ENCODE data around the gene PCCA.
"Not testable (repeated sequence)": the region's sequence is repeated elsewhere in the genome, so short reads cannot be mapped to it uniquely, and the experiment has no call there.

The PCCA gene

DNA sequence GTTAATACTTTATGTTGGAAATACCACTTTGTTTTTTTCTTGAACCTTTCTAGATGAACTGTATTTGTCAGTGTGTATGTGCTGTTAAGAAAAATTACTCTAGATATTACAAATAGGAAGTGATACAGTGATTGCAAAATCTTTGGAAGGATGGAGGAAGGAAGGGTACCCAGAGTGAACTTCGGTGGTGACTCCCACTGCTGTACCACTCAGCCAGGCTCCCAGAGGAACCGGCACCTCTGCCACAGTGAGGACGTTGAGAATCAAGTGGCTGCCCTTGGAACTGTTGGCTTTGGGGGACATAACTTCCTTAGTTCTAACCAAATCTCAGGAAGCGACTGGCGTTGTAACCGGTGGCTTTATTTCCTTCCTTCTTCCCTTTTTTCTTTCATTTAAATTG is 184.7 kb downstream of the PCCA start:
- TF ChIP-seq, protein P1, sequence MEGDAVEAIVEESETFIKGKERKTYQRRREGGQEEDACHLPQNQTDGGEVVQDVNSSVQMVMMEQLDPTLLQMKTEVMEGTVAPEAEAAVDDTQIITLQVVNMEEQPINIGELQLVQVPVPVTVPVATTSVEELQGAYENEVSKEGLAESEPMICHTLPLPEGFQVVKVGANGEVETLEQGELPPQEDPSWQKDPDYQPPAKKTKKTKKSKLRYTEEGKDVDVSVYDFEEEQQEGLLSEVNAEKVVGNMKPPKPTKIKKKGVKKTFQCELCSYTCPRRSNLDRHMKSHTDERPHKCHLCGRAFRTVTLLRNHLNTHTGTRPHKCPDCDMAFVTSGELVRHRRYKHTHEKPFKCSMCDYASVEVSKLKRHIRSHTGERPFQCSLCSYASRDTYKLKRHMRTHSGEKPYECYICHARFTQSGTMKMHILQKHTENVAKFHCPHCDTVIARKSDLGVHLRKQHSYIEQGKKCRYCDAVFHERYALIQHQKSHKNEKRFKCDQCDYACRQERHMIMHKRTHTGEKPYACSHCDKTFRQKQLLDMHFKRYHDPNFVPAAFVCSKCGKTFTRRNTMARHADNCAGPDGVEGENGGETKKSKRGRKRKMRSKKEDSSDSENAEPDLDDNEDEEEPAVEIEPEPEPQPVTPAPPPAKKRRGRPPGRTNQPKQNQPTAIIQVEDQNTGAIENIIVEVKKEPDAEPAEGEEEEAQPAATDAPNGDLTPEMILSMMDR (IDR thresholded peaks at IDR 0.05; ENCODE audit: low read depth, low read length, missing control alignments) = no peak
- no peak for DNase-seq (ENCODE audit: extremely low read depth, low read depth)
- H3K4me3 ChIP-seq (replicated peaks; ENCODE audit: low read depth, low read length) = no peak overlapping the region

DNA sequence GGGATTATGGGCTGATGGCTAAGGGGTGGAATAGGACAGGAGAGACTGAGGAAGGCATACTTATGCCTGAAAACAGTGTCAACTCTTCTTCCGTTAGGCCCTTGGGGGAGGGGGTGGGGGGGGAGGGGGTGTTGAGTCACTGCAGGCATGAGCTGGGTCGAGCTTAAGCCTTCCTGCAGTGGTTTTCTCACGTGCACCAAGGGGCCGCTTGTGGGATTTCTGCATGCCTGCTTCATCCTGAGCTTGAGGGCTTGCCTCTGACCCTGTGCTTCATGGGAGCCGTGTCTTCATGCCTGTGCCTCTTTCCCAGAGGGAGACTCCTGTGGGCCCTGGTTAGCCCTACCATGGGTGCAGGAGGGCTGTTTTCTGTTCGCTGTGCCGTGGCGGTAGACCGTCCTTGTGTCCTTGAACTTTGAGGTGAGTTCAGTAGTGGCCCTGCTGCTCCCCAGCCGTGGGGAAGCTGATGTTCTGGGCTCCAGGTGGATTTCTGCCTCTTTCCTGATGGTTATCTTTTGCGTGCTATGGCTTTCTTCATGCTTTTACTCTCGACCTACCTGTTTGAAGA is 186.1 kb downstream of the PCCA start:
- no peak for DNase-seq (ENCODE audit: extremely low read depth, low read depth)
- no peak overlapping the region for H3K4me3 ChIP-seq (replicated peaks; ENCODE audit: low read depth, low read length)
- TF ChIP-seq, protein P1 (IDR thresholded peaks at IDR 0.05; ENCODE audit: low read depth, low read length, missing control alignments) = no peak

DNA sequence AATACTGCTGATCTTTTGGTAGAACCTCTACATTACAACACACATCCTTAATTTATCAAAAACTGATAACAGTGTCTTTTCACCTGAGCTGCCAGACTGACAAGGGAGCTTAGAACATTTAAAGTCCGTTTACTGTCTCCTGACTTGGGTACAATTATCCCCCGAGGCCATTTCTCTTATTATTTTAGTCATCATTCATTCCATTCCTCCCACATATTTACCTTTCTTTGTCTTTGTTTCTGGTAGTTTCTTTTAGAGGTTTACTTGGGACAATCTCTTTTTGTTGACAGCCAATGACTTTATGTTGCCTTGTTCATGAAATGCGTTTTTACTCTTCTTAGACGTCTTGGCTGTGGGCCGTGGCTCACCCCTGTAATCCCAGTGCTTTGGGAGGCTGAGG is 186.9 kb downstream of the PCCA start:
- no peak overlapping the region for H3K4me3 ChIP-seq (replicated peaks; ENCODE audit: low read depth, low read length)
- TF ChIP-seq, protein P1 (IDR thresholded peaks at IDR 0.05; ENCODE audit: low read depth, low read length, missing control alignments) = no peak

DNA sequence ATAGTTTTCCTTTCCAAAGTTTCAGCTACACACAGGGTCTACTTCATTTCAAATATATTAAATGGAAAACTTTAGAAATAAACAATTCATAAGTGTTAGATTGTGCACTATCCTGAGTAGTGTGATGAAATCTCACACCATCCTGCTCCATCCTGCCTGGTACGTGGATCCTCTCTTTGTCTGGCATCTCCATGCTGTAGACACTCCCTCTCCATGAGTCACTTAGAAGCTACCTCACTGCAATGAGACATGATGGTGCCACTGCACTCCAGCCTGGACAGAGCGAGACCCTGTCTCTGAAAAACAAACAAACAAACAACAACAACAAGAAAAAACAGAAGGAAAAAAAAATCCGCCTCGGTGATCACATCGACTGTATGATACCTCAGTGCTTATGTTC is 191.8 kb downstream of the PCCA start:
- TF ChIP-seq, protein P1 (IDR thresholded peaks at IDR 0.05; ENCODE audit: low read depth, low read length, missing control alignments) = no peak
- no peak for DNase-seq (ENCODE audit: extremely low read depth, low read depth)
- no peak overlapping the region for H3K4me3 ChIP-seq (replicated peaks; ENCODE audit: low read depth, low read length)

More for the DNA sequence above, 186.9 kb downstream of the PCCA start:
- no peak for DNase-seq (ENCODE audit: extremely low read depth, low read depth)

DNA sequence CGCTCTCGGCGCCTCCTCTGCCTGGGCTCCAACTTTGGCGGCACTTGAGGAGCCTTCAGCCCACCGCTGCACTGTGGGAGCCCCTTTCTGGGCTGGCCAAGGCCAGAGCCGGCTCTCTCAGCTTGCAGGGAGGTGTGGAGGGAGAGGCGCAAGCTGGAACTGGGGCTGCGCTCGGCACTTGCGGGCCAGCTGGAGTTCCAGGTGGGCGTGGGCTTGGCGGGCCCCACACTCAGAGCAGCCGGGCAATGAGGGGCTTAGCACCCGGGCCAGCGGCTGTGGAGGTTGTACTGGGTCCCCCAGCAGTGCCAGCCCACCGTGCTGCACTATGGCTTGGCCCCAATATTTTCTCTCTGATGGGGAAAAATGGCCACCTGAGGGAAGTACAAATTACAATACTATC is 193.4 kb downstream of the PCCA start:
- not testable (repeated sequence) for H3K4me3 ChIP-seq (replicated peaks; ENCODE audit: low read depth, low read length); DNase-seq (ENCODE audit: extremely low read depth, low read depth)

DNA sequence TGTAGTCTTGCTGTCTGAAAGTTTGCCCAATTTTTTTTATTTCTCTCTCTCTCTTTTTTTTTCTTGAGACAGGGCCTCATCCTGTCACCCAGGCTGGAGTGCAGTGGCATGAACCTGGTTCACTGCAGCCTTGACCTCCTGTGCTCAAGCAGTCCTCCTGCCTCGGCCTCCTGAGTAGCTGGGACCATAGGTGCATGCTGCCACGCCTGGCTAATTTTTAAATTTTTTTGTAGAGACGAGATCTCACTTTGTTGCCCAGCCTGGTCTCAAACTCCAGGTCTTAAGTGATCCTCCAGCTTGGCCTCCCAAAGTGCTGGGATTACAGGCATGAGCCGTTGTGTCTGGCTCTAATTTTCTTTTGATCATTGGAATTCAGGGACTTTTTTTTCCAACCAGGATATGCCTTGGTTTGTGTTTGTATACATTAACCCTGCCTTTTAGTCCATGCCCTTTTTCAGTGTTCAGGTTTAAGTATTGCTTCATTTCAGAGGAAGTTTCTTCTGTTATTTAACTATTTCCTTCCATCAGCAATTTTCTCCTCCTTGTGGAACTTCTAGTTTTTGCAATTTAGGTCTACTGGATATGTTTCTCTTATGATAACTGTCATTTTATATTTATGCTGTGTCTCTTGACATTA is 201.4 kb downstream of the PCCA start:
- no peak overlapping the region for H3K4me3 ChIP-seq (replicated peaks; ENCODE audit: low read depth, low read length)
- TF ChIP-seq, protein P1 (IDR thresholded peaks at IDR 0.05; ENCODE audit: low read depth, low read length, missing control alignments) = no peak
- peak; percentile 20 for DNase-seq (ENCODE audit: extremely low read depth, low read depth)

DNA sequence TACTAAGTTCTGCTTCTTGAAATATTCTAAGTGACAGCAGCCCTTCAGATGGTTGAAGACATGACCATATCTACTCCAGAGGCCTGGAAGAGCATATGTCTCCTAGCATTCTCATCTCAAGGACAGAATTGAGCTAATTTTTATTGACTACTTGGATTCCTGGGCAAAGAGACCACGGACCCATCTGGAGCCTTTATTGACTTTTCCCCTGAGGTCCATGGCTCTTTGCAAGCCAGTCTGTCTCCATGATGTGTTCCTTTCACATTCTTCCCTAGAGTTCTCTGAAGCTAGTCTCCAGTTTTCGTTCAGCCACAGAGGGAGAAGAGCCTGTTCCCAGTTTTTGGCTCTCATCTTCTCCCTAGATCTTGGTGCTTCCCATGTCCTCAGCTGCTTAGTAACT is 202.7 kb downstream of the PCCA start:
- no peak overlapping the region for H3K4me3 ChIP-seq (replicated peaks; ENCODE audit: low read depth, low read length)
- no peak for DNase-seq (ENCODE audit: extremely low read depth, low read depth)
- TF ChIP-seq, protein P1 (IDR thresholded peaks at IDR 0.05; ENCODE audit: low read depth, low read length, missing control alignments) = no peak
